NOMO-1 (cell line): Measurements from ENCODE around the gene NKD2.

Experiments
- DNase-seq, 2 experiments: peaks; one replicate each; lab custom pipeline; 2025; ENCODE audit not compliant: unreplicated experiment in 2 of 2; lab: John Stamatoyannopoulos, UW

Gene NKD2

GRCh38 chr5:1039706-1040260 is 31.2 kb downstream of the NKD2 start:
- DNase-seq = no peak

- no peak for DNase-seq
Measured at GRCh38 chr5:1040571-1040970, 32.0 kb downstream of the NKD2 start.

GRCh38 chr5:1041225-1042143 is 32.9 kb downstream of the NKD2 start:
- no peak for DNase-seq

- no peak for DNase-seq
Measured at GRCh38 chr5:1042626-1043025, 34.0 kb downstream of the NKD2 start.

GRCh38 chr5:1043327-1043726 is 34.7 kb downstream of the NKD2 start:
- no peak for DNase-seq

- DNase-seq = no peak
Measured at GRCh38 chr5:1044117-1044516, 35.5 kb downstream of the NKD2 start.

- DNase-seq = no peak
Measured at GRCh38 chr5:1045960-1046560, 37.5 kb downstream of the NKD2 start.

GRCh38 chr5:1047332-1047965 is 38.8 kb downstream of the NKD2 start:
- DNase-seq = no peak

GRCh38 chr5:1048162-1048721 is 39.6 kb downstream of the NKD2 start:
- DNase-seq = no peak

DNA sequence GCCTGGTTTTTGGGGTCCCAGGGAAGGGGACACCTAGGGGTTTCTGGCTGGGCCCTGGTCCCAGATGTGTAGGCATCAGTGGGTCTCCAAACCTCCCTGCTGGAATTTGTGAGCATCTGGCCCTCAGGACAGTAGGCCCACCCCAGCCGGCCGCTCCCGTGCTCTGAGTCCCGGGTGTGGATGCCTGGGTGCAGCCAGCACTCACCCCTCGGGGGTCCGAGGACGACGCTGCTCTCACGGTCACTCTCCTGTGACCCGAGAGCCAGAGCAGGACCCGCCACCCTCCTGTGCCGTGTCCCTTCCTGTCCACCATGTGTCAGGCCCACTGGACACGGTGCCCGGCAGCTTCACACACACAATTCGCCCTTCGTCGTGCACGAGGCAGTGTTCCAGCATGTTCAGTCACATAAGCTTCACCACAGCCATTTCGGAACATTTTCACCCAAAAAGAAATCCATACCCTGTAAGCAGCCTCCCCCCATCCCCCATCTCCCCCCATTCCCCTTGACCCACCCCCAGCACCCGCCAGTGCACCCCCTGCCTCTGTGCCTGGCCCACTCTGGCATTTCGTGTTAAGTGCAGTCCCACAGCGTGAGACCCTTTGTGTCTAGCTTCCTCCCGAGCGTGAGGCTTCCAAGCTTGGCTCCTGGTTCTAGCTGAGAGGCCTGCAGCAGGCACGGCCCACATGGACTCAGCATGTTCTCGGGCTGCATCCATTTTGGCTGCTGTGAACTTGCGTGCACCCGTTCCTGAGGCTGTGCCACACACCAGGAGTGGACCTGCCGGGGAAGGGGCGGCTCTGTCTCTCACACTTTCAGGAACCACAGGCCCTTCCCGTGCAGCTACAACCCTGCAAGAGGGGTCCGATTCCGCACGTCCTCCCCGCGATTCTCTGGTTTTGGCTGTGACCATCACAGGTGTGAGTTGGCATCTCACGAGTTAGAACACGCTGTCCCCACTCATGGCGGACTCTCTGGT is 40.5 kb downstream of the NKD2 start:
- no peak for DNase-seq

- DNase-seq = no peak
Measured at GRCh38 chr5:1050423-1051365, 42.1 kb downstream of the NKD2 start.

GRCh38 chr5:1051366-1051720 is 42.7 kb downstream of the NKD2 start:
- DNase-seq = no peak

DNA sequence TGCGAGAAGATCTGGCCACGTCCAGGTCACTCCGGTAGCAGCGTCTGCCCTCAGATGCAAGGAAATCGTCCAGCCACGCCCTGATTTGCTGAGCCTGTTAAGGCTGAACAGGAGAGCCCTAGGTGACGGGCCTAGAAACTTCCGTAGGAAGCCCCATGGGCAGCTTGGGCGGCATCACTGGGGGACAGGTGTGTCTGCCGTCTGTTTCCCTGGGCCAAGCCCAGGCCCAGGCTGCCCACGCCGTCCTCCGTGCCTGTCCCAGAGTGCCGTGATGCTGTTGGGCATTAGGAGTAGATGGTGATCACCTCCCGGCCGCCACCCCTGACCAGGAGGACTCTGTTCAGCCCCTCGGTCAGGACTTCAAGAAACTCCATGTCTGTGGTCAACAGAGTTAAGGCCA is 43.5 kb downstream of the NKD2 start:
- no peak for DNase-seq

GRCh38 chr5:1052641-1053390 is 44.2 kb downstream of the NKD2 start:
- no peak for DNase-seq

GRCh38 chr5:1053391-1054017 is 44.9 kb downstream of the NKD2 start:
- DNase-seq = no peak

DNA sequence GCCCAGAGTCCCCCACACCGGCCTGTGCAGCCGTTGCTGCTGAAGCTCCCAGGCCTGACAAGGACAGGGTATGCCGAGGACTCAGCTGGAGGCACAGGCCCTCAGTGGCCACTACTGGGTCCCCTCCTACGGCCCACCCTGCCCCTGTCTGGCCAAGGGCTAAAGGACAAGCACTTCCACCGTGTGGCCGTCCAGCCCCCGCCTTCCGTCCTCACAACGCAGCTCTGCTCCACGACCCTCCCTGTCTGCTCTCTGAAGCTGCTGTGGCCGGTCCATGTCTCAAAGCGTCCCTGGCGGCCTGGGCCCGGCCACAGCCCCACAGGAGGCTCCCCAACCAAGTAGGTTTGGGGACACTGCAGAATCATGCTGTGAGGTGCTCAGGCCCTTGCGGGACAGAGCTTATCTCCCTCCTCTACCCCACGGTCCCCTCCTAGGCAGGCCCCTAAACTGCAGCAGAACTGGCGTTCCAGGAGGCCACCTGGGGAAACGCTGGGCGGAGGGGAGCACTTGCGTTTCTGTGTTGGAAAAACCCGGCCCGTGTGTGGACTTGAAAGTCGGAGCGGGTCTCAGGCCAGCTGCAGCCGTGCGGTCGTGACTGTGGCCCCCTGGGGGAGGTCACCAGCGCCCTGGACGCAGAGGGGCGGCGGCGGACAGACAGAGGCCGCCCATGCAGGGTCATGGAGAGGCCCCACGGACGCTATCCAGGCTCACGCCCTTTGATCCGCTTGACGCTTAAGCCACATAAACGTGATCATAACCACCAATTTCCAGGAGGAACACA is 45.6 kb downstream of the NKD2 start:
- no peak for DNase-seq
